Breast epithelium (tissue), 3 donors: ENCODE results near the gene PLXNA3.

Experiments used
- POLR2A ChIP-seq: fragments of 450-650 bp; IDR thresholded peaks from one replicate; pipeline ENCODE4 v1.6.1; 2016; ENCODE audit warnings: antibody characterized with exemption, mild to moderate bottlenecking, moderate library complexity
- POLR2AphosphoS5 ChIP-seq, 3 donors: sonication (generic); formaldehyde crosslinking; IDR thresholded peaks; one replicate each; pipeline ENCODE4 v1.6.1; 2017; ENCODE audit warnings: antibody characterized with exemption in 3 of 3
- TF ChIP-seq, protein P1 (sequence below), 3 donors: fragments of 450-650 bp; IDR thresholded peaks; one replicate each; pipeline ENCODE4 v1.5.1; 2016 to 2017; ENCODE audit warnings: antibody characterized with exemption in 3 of 3, mild to moderate bottlenecking in 3 of 3, moderate library complexity in 3 of 3

DNA sequence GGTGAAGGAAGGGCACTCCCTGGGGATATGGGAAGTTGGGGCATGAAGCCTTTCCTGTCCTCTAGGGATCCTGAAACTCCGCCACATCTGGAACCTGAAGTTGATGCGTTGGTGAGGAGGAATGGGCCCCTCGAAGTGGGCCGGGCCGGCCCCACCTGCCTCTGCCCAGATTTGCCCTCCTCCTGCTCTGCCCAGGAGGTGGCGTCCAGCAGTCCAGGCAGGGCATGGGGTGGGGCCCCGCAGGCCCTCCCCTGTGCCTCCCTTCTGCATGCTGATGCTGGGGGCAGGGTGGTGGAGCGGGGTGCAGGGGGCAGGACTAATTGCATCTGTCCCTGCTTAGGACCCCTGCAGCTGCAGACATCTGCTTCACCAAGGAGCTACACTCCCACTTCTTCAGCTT lies 44.9 kb upstream of the PLXNA3 start:
- TF ChIP-seq, protein P1, sequence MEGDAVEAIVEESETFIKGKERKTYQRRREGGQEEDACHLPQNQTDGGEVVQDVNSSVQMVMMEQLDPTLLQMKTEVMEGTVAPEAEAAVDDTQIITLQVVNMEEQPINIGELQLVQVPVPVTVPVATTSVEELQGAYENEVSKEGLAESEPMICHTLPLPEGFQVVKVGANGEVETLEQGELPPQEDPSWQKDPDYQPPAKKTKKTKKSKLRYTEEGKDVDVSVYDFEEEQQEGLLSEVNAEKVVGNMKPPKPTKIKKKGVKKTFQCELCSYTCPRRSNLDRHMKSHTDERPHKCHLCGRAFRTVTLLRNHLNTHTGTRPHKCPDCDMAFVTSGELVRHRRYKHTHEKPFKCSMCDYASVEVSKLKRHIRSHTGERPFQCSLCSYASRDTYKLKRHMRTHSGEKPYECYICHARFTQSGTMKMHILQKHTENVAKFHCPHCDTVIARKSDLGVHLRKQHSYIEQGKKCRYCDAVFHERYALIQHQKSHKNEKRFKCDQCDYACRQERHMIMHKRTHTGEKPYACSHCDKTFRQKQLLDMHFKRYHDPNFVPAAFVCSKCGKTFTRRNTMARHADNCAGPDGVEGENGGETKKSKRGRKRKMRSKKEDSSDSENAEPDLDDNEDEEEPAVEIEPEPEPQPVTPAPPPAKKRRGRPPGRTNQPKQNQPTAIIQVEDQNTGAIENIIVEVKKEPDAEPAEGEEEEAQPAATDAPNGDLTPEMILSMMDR (IDR thresholded peaks at IDR 0.05), result no peak
- TF ChIP-seq POLR2A, result no peak
- no peak for TF ChIP-seq POLR2AphosphoS5 (IDR thresholded peaks at IDR 0.05)
